ENCODE measurements around the gene MCU. TPM values are rescaled to one million over a fixed set of nuclear protein-coding genes. Genes with fewer than 3 reads are reported as not detected.
"Not testable (repeated sequence)": the region's sequence is repeated elsewhere in the genome, so short reads cannot be mapped to it uniquely, and the experiment has no call there.

Gene MCU
- total RNA-seq, 1 donor from 2014 or later, result 15.5 TPM

GRCh38 chr10:72761498-72761897 lies 69.6 kb downstream of the MCU start:
- ChIA-PET CTCF (no interaction called here), POLR2A (no interaction called here)
- H3K27me3 Mint-ChIP-seq, result no peaks in the 10 kb centered on the region
- H3K4me1 Mint-ChIP-seq, result no peaks in the 10 kb centered on the region
- TF ChIP-seq CTCF (IDR thresholded peaks at IDR 0.05), result no peak
- no peak overlapping the region for H3K4me3 Mint-ChIP-seq
- DNase-seq (no peak), ATAC-seq (ENCODE audit: low read depth) (no peak)
- no peak overlapping the region for H3K27ac Mint-ChIP-seq
- peaks cover 23% of the 10 kb centered on the region for H3K36me3 Mint-ChIP-seq (ENCODE audit: low read depth)
- intact Hi-C loops (cut with micrococcal nuclease), result no loop called here
- peaks cover 1% of the 10 kb centered on the region for H3K9me3 Mint-ChIP-seq

- no peak overlapping the region for H3K27ac Mint-ChIP-seq
- ChIA-PET POLR2A (no interaction called here), CTCF (no interaction called here)
- TF ChIP-seq CTCF (IDR thresholded peaks at IDR 0.05), result no peak
- H3K9me3 Mint-ChIP-seq, result peaks cover 2% of the 10 kb centered on the region
- no peaks in the 10 kb centered on the region for H3K27me3 Mint-ChIP-seq
- DNase-seq, result no peak
- no peak for ATAC-seq (ENCODE audit: low read depth)
- H3K4me3 Mint-ChIP-seq, result no peak overlapping the region
- intact Hi-C loops (cut with micrococcal nuclease), result no loop called here
- H3K36me3 Mint-ChIP-seq (ENCODE audit: low read depth), result peaks cover 25% of the 10 kb centered on the region
- H3K4me1 Mint-ChIP-seq, result no peaks in the 10 kb centered on the region
Measured at GRCh38 chr10:72762042-72762441, 70.1 kb downstream of the MCU start.

GRCh38 chr10:72763201-72763600 lies 71.3 kb downstream of the MCU start:
- peaks cover 30% of the 10 kb centered on the region for H3K36me3 Mint-ChIP-seq (ENCODE audit: low read depth)
- no peak for ATAC-seq (ENCODE audit: low read depth)
- peaks cover 8% of the 10 kb centered on the region for H3K9me3 Mint-ChIP-seq
- ChIA-PET POLR2A (no interaction called here), CTCF (no interaction called here)
- H3K4me3 Mint-ChIP-seq, result no peak overlapping the region
- no peaks in the 10 kb centered on the region for H3K27me3 Mint-ChIP-seq
- H3K4me1 Mint-ChIP-seq, result no peaks in the 10 kb centered on the region
- TF ChIP-seq CTCF (IDR thresholded peaks at IDR 0.05), result no peak
- intact Hi-C loops (cut with micrococcal nuclease), result no loop called here
- no peak overlapping the region for H3K27ac Mint-ChIP-seq
- no peak for DNase-seq

- no peak for TF ChIP-seq CTCF (IDR thresholded peaks at IDR 0.05)
- Mint-ChIP-seq H3K27ac (no peak overlapping the region), H3K36me3 (ENCODE audit: low read depth) (peaks cover 33% of the 10 kb centered on the region), H3K4me3 (no peak overlapping the region), H3K27me3 (no peaks in the 10 kb centered on the region), H3K9me3 (peaks cover 10% of the 10 kb centered on the region), H3K4me1 (no peaks in the 10 kb centered on the region)
- POLR2A ChIA-PET, result no interaction called here
- CTCF ChIA-PET, result no interaction called here
- intact Hi-C loops (cut with micrococcal nuclease), result no loop called here
- DNase-seq, result no peak
- ATAC-seq (ENCODE audit: low read depth), result no peak
Measured at GRCh38 chr10:72764151-72764550, 72.2 kb downstream of the MCU start.

GRCh38 chr10:72765051-72765745 lies 73.3 kb downstream of the MCU start:
- CTCF ChIA-PET, result no interaction called here
- H3K27me3 Mint-ChIP-seq, result no peaks in the 10 kb centered on the region
- DNase-seq, result no peak
- peaks cover 18% of the 10 kb centered on the region for H3K9me3 Mint-ChIP-seq
- peaks cover 43% of the 10 kb centered on the region for H3K36me3 Mint-ChIP-seq (ENCODE audit: low read depth)
- TF ChIP-seq CTCF (IDR thresholded peaks at IDR 0.05), result no peak
- H3K4me3 Mint-ChIP-seq, result no peak overlapping the region
- no peak overlapping the region for H3K27ac Mint-ChIP-seq
- ATAC-seq (ENCODE audit: low read depth), result no peak
- POLR2A ChIA-PET, result no interaction called here
- intact Hi-C loops (cut with micrococcal nuclease), result no loop called here
- H3K4me1 Mint-ChIP-seq, result no peaks in the 10 kb centered on the region

GRCh38 chr10:72771195-72771594 lies 79.3 kb downstream of the MCU start:
- H3K4me3 Mint-ChIP-seq; DNase-seq; ATAC-seq (ENCODE audit: low read depth); H3K4me1 Mint-ChIP-seq; H3K27me3 Mint-ChIP-seq; H3K27ac Mint-ChIP-seq; CTCF ChIA-PET; POLR2A ChIA-PET; intact Hi-C loops (cut with micrococcal nuclease): not testable (repeated sequence)
- Mint-ChIP-seq H3K36me3 (ENCODE audit: low read depth) (peaks cover 48% of the 10 kb centered on the region), H3K9me3 (peaks cover 42% of the 10 kb centered on the region)
